GM19468 (cell line): ENCODE results near the gene CD74.
"Not testable (repeated sequence)": the region's sequence is repeated elsewhere in the genome, so short reads cannot be mapped to it uniquely, and the experiment has no call there.

Experiments used
- ATAC-seq: cut with Tn5 transposase; IDR thresholded peaks from one replicate; pipeline ENCODE4 v1.9.1; 2021; ENCODE audit warnings: mild to moderate bottlenecking, moderate library complexity, moderate number of reproducible peaks; ENCODE audit not compliant: unreplicated experiment; ENCODE audit errors: extremely low read depth

CD74 gene

GRCh38 chr5:150412319-150413175, at the start of gene CD74:
Gene CD74 (minus strand): TSS chr5:150412910. CDS start chr5:150412749, 161 bp downstream.
- peak; percentile 65 for ATAC-seq

- ATAC-seq: peak; percentile 45
Observed at GRCh38 chr5:150461231-150461630, 48.5 kb upstream of the CD74 start.

- no peak for ATAC-seq
Observed at GRCh38 chr5:150460781-150461180, 48.1 kb upstream of the CD74 start.

- peak; percentile 34 for ATAC-seq
Observed at GRCh38 chr5:150458802-150459557, 46.3 kb upstream of the CD74 start.

- ATAC-seq: no peak
Observed at GRCh38 chr5:150457562-150458240, 45.0 kb upstream of the CD74 start.

- no peak for ATAC-seq
Observed at GRCh38 chr5:150457121-150457520, 44.4 kb upstream of the CD74 start.

GRCh38 chr5:150454492-150455229, 42.0 kb upstream of the CD74 start:
- no peak for ATAC-seq

- ATAC-seq: not testable (repeated sequence)
Observed at GRCh38 chr5:150454027-150454426, 41.3 kb upstream of the CD74 start.

GRCh38 chr5:150452914-150453313, 40.2 kb upstream of the CD74 start:
- no peak for ATAC-seq

- no peak for ATAC-seq
Observed at GRCh38 chr5:150451594-150451993, 38.9 kb upstream of the CD74 start.

GRCh38 chr5:150449517-150450339, 37.0 kb upstream of the CD74 start, which contains the start of gene RPS14:
Gene RPS14 (minus strand): TSS chr5:150449739. CDS start chr5:150447733, 2,006 bp downstream.
- ATAC-seq: peak; percentile 84

- no peak for ATAC-seq
Observed at GRCh38 chr5:150448952-150449516, 36.3 kb upstream of the CD74 start.

- no peak for ATAC-seq
Observed at GRCh38 chr5:150448334-150448733, 35.6 kb upstream of the CD74 start.

GRCh38 chr5:150447188-150447587, 34.5 kb upstream of the CD74 start:
- no peak for ATAC-seq

- no peak for ATAC-seq
Observed at GRCh38 chr5:150446583-150446982, 33.9 kb upstream of the CD74 start.

- no peak for ATAC-seq
Observed at GRCh38 chr5:150446088-150446487, 33.4 kb upstream of the CD74 start.

GRCh38 chr5:150444770-150445169, 32.1 kb upstream of the CD74 start:
- no peak for ATAC-seq

GRCh38 chr5:150443242-150444075, 30.7 kb upstream of the CD74 start:
- no peak for ATAC-seq
